ENCODE results near the gene RAP1A.

Gene RAP1A

DNA sequence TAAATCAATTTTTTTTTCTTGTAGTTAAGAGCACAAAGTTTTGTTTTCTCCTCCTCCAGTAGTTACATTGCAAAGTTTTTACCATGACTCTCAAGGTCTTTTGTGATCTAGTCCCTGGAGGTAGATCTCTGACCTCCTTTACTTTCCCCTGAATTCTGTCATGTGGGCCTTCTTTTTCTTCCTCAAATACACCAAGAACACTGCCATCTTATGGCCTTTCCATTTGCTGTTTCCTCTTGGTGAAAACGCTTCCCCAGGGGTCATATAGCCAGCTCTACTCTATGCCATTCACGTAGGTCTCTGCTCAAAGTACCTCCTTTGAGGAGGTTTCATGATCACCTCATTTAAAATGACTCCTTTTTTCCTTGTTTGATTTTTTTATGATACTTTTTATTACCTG, 138.8 kb downstream of the RAP1A start:
- TF ChIP-seq, protein P1, sequence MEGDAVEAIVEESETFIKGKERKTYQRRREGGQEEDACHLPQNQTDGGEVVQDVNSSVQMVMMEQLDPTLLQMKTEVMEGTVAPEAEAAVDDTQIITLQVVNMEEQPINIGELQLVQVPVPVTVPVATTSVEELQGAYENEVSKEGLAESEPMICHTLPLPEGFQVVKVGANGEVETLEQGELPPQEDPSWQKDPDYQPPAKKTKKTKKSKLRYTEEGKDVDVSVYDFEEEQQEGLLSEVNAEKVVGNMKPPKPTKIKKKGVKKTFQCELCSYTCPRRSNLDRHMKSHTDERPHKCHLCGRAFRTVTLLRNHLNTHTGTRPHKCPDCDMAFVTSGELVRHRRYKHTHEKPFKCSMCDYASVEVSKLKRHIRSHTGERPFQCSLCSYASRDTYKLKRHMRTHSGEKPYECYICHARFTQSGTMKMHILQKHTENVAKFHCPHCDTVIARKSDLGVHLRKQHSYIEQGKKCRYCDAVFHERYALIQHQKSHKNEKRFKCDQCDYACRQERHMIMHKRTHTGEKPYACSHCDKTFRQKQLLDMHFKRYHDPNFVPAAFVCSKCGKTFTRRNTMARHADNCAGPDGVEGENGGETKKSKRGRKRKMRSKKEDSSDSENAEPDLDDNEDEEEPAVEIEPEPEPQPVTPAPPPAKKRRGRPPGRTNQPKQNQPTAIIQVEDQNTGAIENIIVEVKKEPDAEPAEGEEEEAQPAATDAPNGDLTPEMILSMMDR (IDR thresholded peaks at IDR 0.05; ENCODE audit: control insufficient read depth, extremely low read depth, insufficient read depth): 0 out of 2 replicates have a peak, but pooled peaks have one; percentile 22
- H3K4me3 ChIP-seq (ENCODE audit: low read depth, low read length): no peak overlapping the region
- DNase-seq (ENCODE audit: low read depth): no peak

DNA sequence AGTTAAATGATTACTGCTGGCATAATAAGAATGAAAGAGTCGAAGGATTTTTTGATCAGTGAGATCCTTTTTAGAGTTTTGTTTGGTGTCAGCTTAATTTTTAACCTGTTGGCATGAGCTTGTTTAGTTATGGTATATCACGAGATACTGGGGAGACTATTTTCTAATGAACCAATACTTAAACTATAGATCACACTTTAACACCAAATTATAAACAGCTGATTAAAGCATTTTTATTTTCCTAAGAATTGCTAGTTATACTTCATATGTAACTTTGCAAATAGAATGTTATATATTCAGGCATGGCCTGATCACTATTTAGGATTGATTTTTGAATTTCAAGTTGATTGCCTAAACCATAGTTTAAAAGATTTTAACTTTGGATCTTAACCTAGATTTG, 142.1 kb downstream of the RAP1A start:
- TF ChIP-seq, protein P1 (IDR thresholded peaks at IDR 0.05; ENCODE audit: control insufficient read depth, extremely low read depth, insufficient read depth): no peak
- H3K4me3 ChIP-seq (ENCODE audit: low read depth, low read length): no peak overlapping the region
- DNase-seq (ENCODE audit: low read depth): no peak

DNA sequence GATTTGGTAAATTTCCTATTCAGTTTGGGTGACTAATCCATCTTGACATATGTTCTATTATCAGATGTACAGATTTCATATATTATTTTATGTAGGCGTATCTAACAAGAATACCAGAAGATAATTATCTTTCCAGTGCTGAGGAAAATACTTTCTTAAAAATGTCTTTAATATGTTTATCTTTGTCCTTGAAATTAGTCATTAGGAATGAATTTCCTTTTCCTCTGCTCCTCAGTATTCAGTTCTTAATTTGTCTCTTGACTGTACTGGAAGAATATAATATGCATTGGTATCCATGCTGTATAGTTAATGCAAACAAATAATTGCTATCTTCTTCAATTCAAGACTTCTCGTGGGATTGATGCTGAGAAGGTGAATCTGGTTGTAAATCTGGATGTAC, 142.7 kb downstream of the RAP1A start:
- no peak for DNase-seq (ENCODE audit: low read depth)
- no peak overlapping the region for H3K4me3 ChIP-seq (ENCODE audit: low read depth, low read length)
- TF ChIP-seq, protein P1 (IDR thresholded peaks at IDR 0.05; ENCODE audit: control insufficient read depth, extremely low read depth, insufficient read depth): no peak
